ENCODE results near the gene ALG12.

DNA sequence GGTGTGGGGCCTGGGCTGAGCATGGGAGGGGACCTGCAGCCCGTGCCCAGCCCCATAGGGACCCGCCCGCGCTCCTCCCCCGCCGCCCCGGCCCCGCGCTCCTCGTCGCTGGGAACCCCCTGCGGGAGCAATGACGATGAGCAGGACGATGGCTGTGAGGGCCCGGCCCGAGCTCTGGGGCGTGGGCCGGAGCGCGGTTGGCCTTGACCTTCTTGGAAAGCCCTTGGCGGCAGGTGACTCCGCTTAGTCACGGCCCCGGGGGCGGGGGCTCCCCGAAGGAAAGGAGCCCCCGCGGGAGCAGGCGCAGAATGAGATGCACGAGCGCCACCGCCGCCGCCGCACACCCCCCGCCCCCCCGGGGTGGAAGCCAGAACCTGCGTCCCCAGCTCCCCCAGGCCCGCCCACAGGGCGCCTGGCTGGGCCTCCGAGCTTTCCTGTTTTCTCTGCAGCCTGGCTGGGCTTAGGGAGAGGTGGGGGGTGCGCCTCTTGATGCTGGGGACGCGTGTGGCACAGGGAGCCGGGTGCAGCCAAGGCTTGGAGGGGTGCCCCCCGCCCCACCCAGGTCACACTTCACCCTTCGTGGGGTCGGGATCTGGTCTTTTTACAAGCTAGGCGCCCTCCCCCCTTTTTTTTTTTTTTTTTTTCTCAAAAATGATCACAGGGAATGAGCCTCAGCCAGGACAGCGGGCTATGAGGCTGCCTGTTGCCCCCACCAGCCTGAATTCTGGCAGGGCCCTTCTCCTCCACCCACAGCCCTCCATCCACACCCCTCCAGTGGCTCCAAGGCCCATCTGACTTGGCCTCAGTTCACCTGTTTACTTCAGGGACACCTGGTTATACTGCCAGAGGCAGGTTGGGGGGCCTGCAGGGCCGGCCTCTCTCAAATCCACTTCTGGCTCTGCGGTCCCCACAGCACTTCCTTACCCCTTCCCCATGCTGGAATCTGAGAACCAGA, 18.1 kb upstream of the ALG12 start:
- TF ChIP-seq, protein P1, sequence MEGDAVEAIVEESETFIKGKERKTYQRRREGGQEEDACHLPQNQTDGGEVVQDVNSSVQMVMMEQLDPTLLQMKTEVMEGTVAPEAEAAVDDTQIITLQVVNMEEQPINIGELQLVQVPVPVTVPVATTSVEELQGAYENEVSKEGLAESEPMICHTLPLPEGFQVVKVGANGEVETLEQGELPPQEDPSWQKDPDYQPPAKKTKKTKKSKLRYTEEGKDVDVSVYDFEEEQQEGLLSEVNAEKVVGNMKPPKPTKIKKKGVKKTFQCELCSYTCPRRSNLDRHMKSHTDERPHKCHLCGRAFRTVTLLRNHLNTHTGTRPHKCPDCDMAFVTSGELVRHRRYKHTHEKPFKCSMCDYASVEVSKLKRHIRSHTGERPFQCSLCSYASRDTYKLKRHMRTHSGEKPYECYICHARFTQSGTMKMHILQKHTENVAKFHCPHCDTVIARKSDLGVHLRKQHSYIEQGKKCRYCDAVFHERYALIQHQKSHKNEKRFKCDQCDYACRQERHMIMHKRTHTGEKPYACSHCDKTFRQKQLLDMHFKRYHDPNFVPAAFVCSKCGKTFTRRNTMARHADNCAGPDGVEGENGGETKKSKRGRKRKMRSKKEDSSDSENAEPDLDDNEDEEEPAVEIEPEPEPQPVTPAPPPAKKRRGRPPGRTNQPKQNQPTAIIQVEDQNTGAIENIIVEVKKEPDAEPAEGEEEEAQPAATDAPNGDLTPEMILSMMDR (IDR thresholded peaks at IDR 0.05; ENCODE audit: low read depth, low read length): no peak
- TF ChIP-seq EZH2phosphoT487 (IDR thresholded peaks at IDR 0.05; ENCODE audit: low read depth): no peak
